Mesodermal cell (in vitro differentiated cells): Measurements from ENCODE around the gene PROSER2.

Experiments used
- H3K27ac ChIP-seq: 2 replicates; pipeline ENCODE4 v1.7.0; 2013; ENCODE audit warnings: mild to moderate bottlenecking, low read depth, low read length, moderate library complexity; ENCODE audit not compliant: severe bottlenecking
- H3K36me3 ChIP-seq: 2 replicates; pipeline ENCODE4 v1.7.1; 2013; ENCODE audit warnings: mild to moderate bottlenecking, low read length, moderate library complexity; ENCODE audit not compliant: control insufficient read depth, insufficient read depth
- H3K4me1 ChIP-seq: one replicate; pipeline ENCODE4 v1.7.1; 2013; ENCODE audit warnings: mild to moderate bottlenecking, low read length; ENCODE audit not compliant: insufficient read depth, control insufficient read depth, poor library complexity, severe bottlenecking
- H3K4me3 ChIP-seq: 2 replicates; pipeline ENCODE4 v1.7.0; 2013; ENCODE audit warnings: low read length, control low read depth, mild to moderate bottlenecking; ENCODE audit not compliant: insufficient read depth, poor library complexity, severe bottlenecking; ENCODE audit errors: extremely low read depth
- H3K9me3 ChIP-seq: 2 replicates; pipeline ENCODE4 v1.7.1; 2013; ENCODE audit warnings: mild to moderate bottlenecking, low read length, moderate library complexity; ENCODE audit not compliant: control insufficient read depth
- WGBS, 2 experiments: methylation state at CpG; one replicate each; pipeline ENCODE4 v1.1.5; 2013; ENCODE audit warnings: missing lambda C conversion rate in 2 of 2; ENCODE audit not compliant: insufficient coverage in 2 of 2; 5-methylcytosine and 5-hydroxymethylcytosine counted together

Gene PROSER2

DNA sequence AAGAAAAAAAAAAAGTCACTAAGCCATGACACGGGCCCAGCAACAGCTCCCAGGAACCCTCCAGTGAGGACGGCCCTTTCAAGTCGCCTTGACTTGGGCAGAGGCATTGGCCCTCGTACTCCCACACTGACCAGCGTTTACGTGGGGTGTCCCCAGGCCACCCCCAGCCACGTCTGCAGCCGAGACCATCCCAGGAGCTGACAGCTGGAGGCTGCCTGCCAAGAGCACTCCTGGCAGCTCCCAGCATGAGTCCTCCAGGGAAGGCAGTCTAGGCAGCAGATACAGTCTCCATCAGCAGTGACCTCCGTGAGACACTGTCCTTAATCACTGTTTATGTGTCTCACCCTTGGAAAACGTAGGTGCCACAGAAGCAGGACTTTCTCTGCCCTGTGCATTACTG, 86.5 kb downstream of the PROSER2 start:
- peaks cover 9% of the 10 kb centered on the region for H3K4me1 ChIP-seq
- H3K9me3 ChIP-seq = no peaks in the 10 kb centered on the region
- H3K27ac ChIP-seq = no peak overlapping the region
- no peaks in the 10 kb centered on the region for H3K36me3 ChIP-seq
- no peak overlapping the region for H3K4me3 ChIP-seq
- 86 to 88% methylated on average over 9 to 10 of the region's 10 CpGs for WGBS, 2 experiments

DNA sequence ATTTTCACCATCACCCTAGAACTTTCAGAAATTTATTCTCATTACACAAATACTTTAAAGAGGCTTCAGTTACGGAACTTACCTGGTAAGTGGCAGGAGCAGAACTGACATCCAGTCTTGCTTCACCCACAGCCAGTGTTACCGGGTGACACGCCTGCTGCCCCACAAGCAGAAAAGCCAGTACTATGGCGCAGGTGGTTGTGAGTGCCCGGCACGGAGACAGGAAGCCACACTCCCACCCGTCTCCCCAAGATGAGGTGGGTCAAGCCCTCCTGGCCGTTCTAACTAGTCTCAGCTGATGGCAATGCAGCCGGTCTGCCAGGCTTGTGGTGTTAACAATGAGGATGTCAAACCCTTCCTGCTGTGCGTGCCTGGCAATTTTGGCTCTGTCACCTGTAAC, 86.9 kb downstream of the PROSER2 start:
- Histone ChIP-seq H3K9me3 (no peaks in the 10 kb centered on the region), H3K4me3 (no peak overlapping the region), H3K27ac (no peak overlapping the region), H3K36me3 (no peaks in the 10 kb centered on the region), H3K4me1 (peaks cover 9% of the 10 kb centered on the region)
- 85 to 92% methylated on average over 8 to 10 of the region's 10 CpGs for WGBS, 2 experiments

DNA sequence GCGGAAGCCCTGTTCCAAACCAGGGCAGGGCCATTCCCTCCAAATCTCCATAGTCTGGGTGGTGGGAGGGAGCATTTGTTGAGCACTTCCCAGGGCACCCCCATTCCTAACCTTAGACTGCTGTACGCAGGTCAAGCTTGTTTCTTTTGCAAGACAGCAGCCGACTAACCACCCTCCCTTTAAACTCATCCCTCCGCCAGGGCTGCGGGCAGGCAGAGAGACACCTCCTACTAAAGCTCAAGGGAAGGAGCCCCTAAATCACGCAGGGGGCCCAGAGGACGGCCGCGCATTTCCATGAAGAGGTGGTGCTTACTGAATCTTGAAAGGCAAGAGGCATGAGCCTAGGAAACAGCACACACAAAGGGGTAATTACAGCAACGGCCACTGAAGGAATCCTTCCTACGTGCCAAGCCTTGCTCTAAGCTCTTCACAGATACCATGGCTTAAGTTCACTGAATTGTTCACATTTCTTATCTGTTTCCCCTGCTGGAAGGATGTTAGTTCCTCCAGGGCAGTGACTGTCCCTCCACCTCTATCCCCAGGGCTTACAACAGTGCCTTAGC, 90.0 kb downstream of the PROSER2 start:
- WGBS, 2 experiments = 30 to 53% methylated on average over 6 to 8 of the region's 11 CpGs
- H3K36me3 ChIP-seq = no peaks in the 10 kb centered on the region
- no peak overlapping the region for H3K4me3 ChIP-seq
- H3K4me1 ChIP-seq = peaks cover 9% of the 10 kb centered on the region
- H3K27ac ChIP-seq = peak overlapping the region; percentile 59
- no peaks in the 10 kb centered on the region for H3K9me3 ChIP-seq

DNA sequence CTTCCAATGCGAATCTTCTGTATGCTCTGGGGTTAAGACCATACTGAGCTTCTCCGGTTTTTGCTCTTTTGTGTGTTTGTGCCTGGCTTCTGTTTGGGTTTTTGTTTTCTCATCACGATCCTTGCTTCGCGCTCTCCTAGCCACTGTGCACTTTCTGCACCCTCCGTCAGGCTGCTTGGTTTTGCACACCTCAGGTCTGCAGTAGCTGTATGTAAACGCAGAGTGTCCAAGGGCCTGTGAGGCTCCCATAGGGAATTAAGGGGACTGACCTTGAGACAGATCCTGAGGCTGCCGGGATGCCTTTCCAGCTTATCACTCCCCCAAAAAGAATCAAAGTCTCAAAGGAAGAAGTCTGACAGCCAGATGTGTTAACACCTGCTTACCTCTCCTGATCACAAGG, 95.2 kb downstream of the PROSER2 start:
- H3K27ac ChIP-seq = no peak overlapping the region
- 95 to 100% methylated on average over 7 of the region's 8 CpGs for WGBS, 2 experiments
- H3K9me3 ChIP-seq = no peaks in the 10 kb centered on the region
- peaks cover 29% of the 10 kb centered on the region for H3K36me3 ChIP-seq
- H3K4me3 ChIP-seq = no peak overlapping the region
- peaks cover under 1% of the 10 kb centered on the region for H3K4me1 ChIP-seq

DNA sequence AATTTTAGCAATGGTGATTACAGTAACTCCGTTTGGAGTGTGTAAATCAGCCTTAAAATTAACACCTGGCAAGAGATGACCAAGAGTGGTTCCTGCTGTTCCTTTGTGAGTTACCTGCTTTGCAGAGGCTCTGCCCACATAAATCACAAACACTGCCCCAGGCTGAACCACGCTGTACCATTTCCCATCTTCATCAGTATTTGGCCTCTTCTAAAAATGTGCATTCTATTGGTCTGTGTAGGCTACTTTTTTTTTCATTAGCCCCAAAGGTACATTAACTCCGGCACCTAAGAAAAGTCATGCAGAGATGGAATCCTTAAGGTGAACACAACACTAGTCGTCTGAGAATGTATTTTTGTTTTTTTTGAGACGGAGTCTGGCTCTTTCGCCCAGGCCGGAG, 96.1 kb downstream of the PROSER2 start:
- 92 to 94% methylated on average over 5 to 6 of the region's 7 CpGs for WGBS, 2 experiments

More for the DNA sequence above, 96.1 kb downstream of the PROSER2 start:
- H3K9me3 ChIP-seq = no peaks in the 10 kb centered on the region
- no peak overlapping the region for H3K27ac ChIP-seq
- no peak overlapping the region for H3K4me3 ChIP-seq
- no peaks in the 10 kb centered on the region for H3K4me1 ChIP-seq
- peaks cover 37% of the 10 kb centered on the region for H3K36me3 ChIP-seq
